ENCODE measurements around the gene KIF26A.

- TF ChIP-seq POLR2A (IDR thresholded peaks at IDR 0.05) = no peak
- no peak for TF ChIP-seq CTCF (IDR thresholded peaks at IDR 0.05)
Measured at GRCh38 chr14:104134061-104134965, 4.1 kb upstream of the KIF26A start.

Data from prostate gland (tissue), 2 donors.